Subcutaneous abdominal adipose tissue (tissue), 5 donors: Measurements from ENCODE around the gene HSFX2.
A peak's percentile ranks its signal among the peaks of the same experiment; 100 is the strongest.
"Not testable (repeated sequence)": the region's sequence is repeated elsewhere in the genome, so short reads cannot be mapped to it uniquely, and the experiment has no call there.

ENCODE experiments used
- H3K27ac ChIP-seq: one replicate; pipeline ENCODE4 v1.7.0; 2013; ENCODE audit warnings: low read depth, mild to moderate bottlenecking, inconsistent platforms, low read length, moderate library complexity
- H3K27me3 ChIP-seq, 5 donors: one replicate each; pipeline ENCODE4 v1.7.0; 2013; ENCODE audit warnings: low read length in 5 of 5, inconsistent platforms in 1 of 5; ENCODE audit not compliant: control insufficient read depth in 5 of 5, insufficient read depth in 4 of 5
- H3K36me3 ChIP-seq, 5 donors: one replicate each; pipeline ENCODE4 v1.7.0; 2013; ENCODE audit warnings: low read length in 5 of 5; ENCODE audit not compliant: control insufficient read depth in 5 of 5, insufficient read depth in 5 of 5
- H3K4me1 ChIP-seq, 5 donors: one replicate each; pipeline ENCODE4 v1.7.0; 2013; ENCODE audit warnings: low read length in 5 of 5, mild to moderate bottlenecking in 3 of 5, moderate library complexity in 1 of 5; ENCODE audit not compliant: control insufficient read depth in 5 of 5, insufficient read depth in 5 of 5
- H3K4me3 ChIP-seq, 5 donors: one replicate each; pipeline ENCODE4 v1.7.0; 2013; ENCODE audit warnings: low read length in 5 of 5, low read depth in 1 of 5
- H3K9ac ChIP-seq, 5 donors: one replicate each; pipeline ENCODE4 v1.7.0; 2013; ENCODE audit warnings: low read length in 5 of 5, mild to moderate bottlenecking in 4 of 5, moderate library complexity in 3 of 5
- H3K9me3 ChIP-seq, 5 donors: one replicate each; pipeline ENCODE4 v1.7.0; 2013; ENCODE audit warnings: low read length in 5 of 5; ENCODE audit not compliant: control insufficient read depth in 5 of 5
- donor health status: healthy.
- donor health status: healthy.
- donor health status: healthy.
- donor health status: healthy.
- donor health status: healthy.

HSFX2 gene

GRCh38 chrX:149595214-149595613 lies at the start of gene HSFX2:
Gene HSFX2, minus strand, starts transcription at chrX:149595314. Its CDS starts 614 bp downstream, at chrX:149594700.
- not testable (repeated sequence) for H3K4me3 ChIP-seq, H3K9me3 ChIP-seq, H3K9ac ChIP-seq, H3K27me3 ChIP-seq, H3K27ac ChIP-seq, H3K4me1 ChIP-seq, H3K36me3 ChIP-seq

GRCh38 chrX:149643496-149643895 lies 48.4 kb upstream of the HSFX2 start:
- H3K4me1 ChIP-seq, result no peaks in the 10 kb centered on the region
- no peak overlapping the region for H3K9ac ChIP-seq
- peaks cover 0 to 20% (median 11%) of the 10 kb centered on the region in 5 donors for H3K27me3 ChIP-seq
- H3K9me3 ChIP-seq, result no peaks in the 10 kb centered on the region
- no peak overlapping the region for H3K27ac ChIP-seq
- no peaks in the 10 kb centered on the region for H3K36me3 ChIP-seq
- H3K4me3 ChIP-seq, result no peak overlapping the region

- Histone ChIP-seq H3K9ac (no peak overlapping the region), H3K4me1 (no peaks in the 10 kb centered on the region), H3K27ac (no peak overlapping the region), H3K27me3 (peaks cover 0 to 13% (median 9%) of the 10 kb centered on the region in 5 donors), H3K9me3 (peaks cover 0 to 2% (median 0%) of the 10 kb centered on the region in 5 donors), H3K36me3 (no peaks in the 10 kb centered on the region), H3K4me3 (no peak overlapping the region)
Observed at GRCh38 chrX:149641835-149642234, 46.7 kb upstream of the HSFX2 start.

- Histone ChIP-seq H3K4me3 (no peak overlapping the region), H3K4me1 (no peaks in the 10 kb centered on the region), H3K9ac (no peak overlapping the region), H3K36me3 (no peaks in the 10 kb centered on the region), H3K9me3 (peaks cover 0 to 4% (median 0%) of the 10 kb centered on the region in 5 donors), H3K27me3 (peaks cover 0 to 12% (median 9%) of the 10 kb centered on the region in 5 donors), H3K27ac (no peak overlapping the region)
Observed at GRCh38 chrX:149641432-149641831, 46.3 kb upstream of the HSFX2 start.

- H3K4me1 ChIP-seq, result no peaks in the 10 kb centered on the region
- H3K9ac ChIP-seq, result no peak overlapping the region
- peaks cover 0 to 4% (median 0%) of the 10 kb centered on the region in 5 donors for H3K9me3 ChIP-seq
- no peak overlapping the region for H3K27ac ChIP-seq
- no peak overlapping the region for H3K4me3 ChIP-seq
- no peaks in the 10 kb centered on the region for H3K36me3 ChIP-seq
- H3K27me3 ChIP-seq, result peaks cover 4 to 13% (median 7%) of the 10 kb centered on the region in 5 donors
Observed at GRCh38 chrX:149639568-149639967, 44.5 kb upstream of the HSFX2 start.

GRCh38 chrX:149638860-149639259 lies 43.7 kb upstream of the HSFX2 start:
- H3K27ac ChIP-seq, result no peak overlapping the region
- H3K4me3 ChIP-seq, result no peak overlapping the region
- peaks cover 0 to 4% (median 0%) of the 10 kb centered on the region in 5 donors for H3K9me3 ChIP-seq
- no peaks in the 10 kb centered on the region for H3K4me1 ChIP-seq
- no peak overlapping the region for H3K9ac ChIP-seq
- H3K36me3 ChIP-seq, result no peaks in the 10 kb centered on the region
- H3K27me3 ChIP-seq, result peaks cover 4 to 15% (median 7%) of the 10 kb centered on the region in 5 donors

GRCh38 chrX:149633511-149633910 lies 38.4 kb upstream of the HSFX2 start:
- no peak overlapping the region for H3K9ac ChIP-seq
- H3K27me3 ChIP-seq, result peaks cover 0 to 14% (median 0%) of the 10 kb centered on the region in 5 donors
- H3K27ac ChIP-seq, result no peak overlapping the region
- peaks cover 0 to 6% (median 0%) of the 10 kb centered on the region in 5 donors for H3K9me3 ChIP-seq
- no peak overlapping the region for H3K4me3 ChIP-seq
- no peaks in the 10 kb centered on the region for H3K36me3 ChIP-seq
- H3K4me1 ChIP-seq, result peaks cover 0 to 20% (median 13%) of the 10 kb centered on the region in 5 donors

- H3K9ac ChIP-seq, result peak within 1 kb of the TSS in 4 of 5 donors; percentile 21 to 60 (median 43)
- peak within 1 kb of the TSS; percentile 49 for H3K27ac ChIP-seq
- no peaks in the 10 kb centered on the region for H3K36me3 ChIP-seq
- H3K4me3 ChIP-seq, result peak within 1 kb of the TSS; percentile 59 to 75 (median 67)
- peaks cover 0 to 2% (median 0%) of the 10 kb centered on the region in 5 donors for H3K9me3 ChIP-seq
- H3K4me1 ChIP-seq, result peaks cover 0 to 20% (median 13%) of the 10 kb centered on the region in 5 donors
- peaks cover 0 to 14% (median 0%) of the 10 kb centered on the region in 5 donors for H3K27me3 ChIP-seq
Observed at GRCh38 chrX:149631234-149632165, 36.4 kb upstream of the HSFX2 start, which contains the start of gene TMEM185A. Gene TMEM185A, minus strand, starts transcription at chrX:149631792. Its CDS starts 212 bp downstream, at chrX:149631580.

GRCh38 chrX:149630681-149631233 lies 35.6 kb upstream of the HSFX2 start:
- Histone ChIP-seq H3K27me3 (peaks cover 0 to 14% (median 0%) of the 10 kb centered on the region in 5 donors), H3K27ac (peak overlapping the region; percentile 49), H3K4me3 (peak overlapping the region; percentile 59 to 75 (median 67)), H3K9ac (peak overlapping the region in 4 of 5 donors; percentile 21 to 60 (median 43)), H3K4me1 (peaks cover 0 to 20% (median 13%) of the 10 kb centered on the region in 5 donors), H3K9me3 (peaks cover 0 to 2% (median 0%) of the 10 kb centered on the region in 5 donors), H3K36me3 (no peaks in the 10 kb centered on the region)
